Spleen (tissue), 11 donors: ENCODE measurements around the gene NAT10. TPM values are rescaled to one million over a fixed set of nuclear protein-coding genes. Genes with fewer than 3 reads are reported as not detected.

ENCODE experiments used
- DNase-seq: peaks from one replicate; pipeline ENCODE4 v3.0.0-alpha.2; 2020
- H3K27ac ChIP-seq, 8 donors: fragments of 200-600 bp; sonication (generic) in 7 of 8; 1 replicate in 4 of 8; 2 replicates in 4 of 8; pipeline versions ENCODE4 v1.5.0 to v1.8.0; 2016 to 2021; ENCODE audit warnings: inconsistent platforms in 4 of 8, mild to moderate bottlenecking in 4 of 8, moderate library complexity in 1 of 8
- H3K27me3 ChIP-seq, 7 donors: fragments of 200-600 bp; sonication (generic) in 6 of 7; replicated peaks in 1 of 7; 1 replicate in 4 of 7; 2 replicates in 3 of 7; pipeline versions ENCODE4 v1.5.0 to v1.8.0; 2016 to 2021; ENCODE audit warnings: inconsistent platforms in 3 of 7, mild to moderate bottlenecking in 1 of 7
- H3K36me3 ChIP-seq, 6 donors: fragments of 200-600 bp; sonication (generic) in 5 of 6; 1 replicate in 4 of 6; 2 replicates in 2 of 6; pipeline versions ENCODE4 v1.5.0 to v1.8.0; 2016 to 2021; ENCODE audit warnings: inconsistent platforms in 2 of 6
- H3K4me1 ChIP-seq, 6 donors: fragments of 200-600 bp; sonication (generic) in 5 of 6; 1 replicate in 3 of 6; 2 replicates in 3 of 6; pipeline versions ENCODE4 v1.5.0 to v1.8.0; 2016 to 2021; ENCODE audit warnings: inconsistent platforms in 3 of 6
- H3K4me3 ChIP-seq, 8 donors: fragments of 200-600 bp; sonication (generic) in 7 of 8; 1 replicate in 4 of 8; 2 replicates in 4 of 8; pipeline versions ENCODE4 v1.5.0 to v1.8.0; 2016 to 2021; ENCODE audit warnings: inconsistent platforms in 4 of 8, mild to moderate bottlenecking in 4 of 8, moderate library complexity in 2 of 8
- H3K9me3 ChIP-seq, 8 donors: fragments of 200-600 bp; sonication (generic) in 7 of 8; 1 replicate in 4 of 8; 2 replicates in 4 of 8; pipeline versions ENCODE4 v1.5.0 to v1.8.0; 2016 to 2021; ENCODE audit warnings: inconsistent platforms in 4 of 8
- POLR2A ChIP-seq, 3 donors: fragments of 450-650 bp; IDR thresholded peaks; one replicate each; pipeline ENCODE4 v1.5.1; 2017; ENCODE audit warnings: antibody characterized with exemption in 3 of 3, mild to moderate bottlenecking in 1 of 3
- POLR2AphosphoS5 ChIP-seq, 3 donors: sonication (generic); formaldehyde crosslinking; IDR thresholded peaks; one replicate each; pipeline ENCODE4 v1.5.1; 2017; ENCODE audit warnings: antibody characterized with exemption in 3 of 3
- WGBS, 5 donors: extraction: QIAGEN DNeasy Blood & Tissue Kit in 3 of 5; methylation state at CpG; one replicate each; pipeline versions ENCODE4 v1.1.5 to v1.1.7; 2013 to 2018; 5-methylcytosine and 5-hydroxymethylcytosine counted together
- intact Hi-C: fragments of 100-400 bp; cut with DNase I; formaldehyde crosslinking; loops from one replicate; pipeline ENCODE4 v1.15.0; 2023; ENCODE audit warnings: low total_unique reads
- polyA plus RNA-seq, 3 donors: library from polyadenylated mRNA; stranded (reverse); fragments of 200-250 nt; gene quantifications; one replicate each; pipeline ENCODE4 v1.2.1, GENCODE V29; 2013
- total RNA-seq, 7 donors: library from RNA; depleted of rRNA in 3 of 7; stranded (reverse); fragments of >200 nt in 3 of 7; fragmentation: NEBNext Ultra II Directional in 4 of 7; extraction: Animal tissue kit (Norgen Biotek cat#: 25700) in 4 of 7; gene quantifications; one replicate each; pipeline versions ENCODE4 v1.1.0 to v1.2.1, GENCODE V29; 2016 to 2021
- TF ChIP-seq, protein P1 (sequence below), 11 experiments: fragments of 200-600 bp in 7 of 11; fragments of 450-650 bp in 4 of 11; sonication (generic) in 4 of 11; IDR thresholded peaks in 8 of 11; conservative IDR thresholded peaks in 3 of 11; 1 replicate in 7 of 11; 2 replicates in 4 of 11; pipeline versions ENCODE4 v1.4.0 to v1.8.0; 2016 to 2021; ENCODE audit warnings: antibody characterized with exemption in 11 of 11, inconsistent platforms in 4 of 11, mild to moderate bottlenecking in 1 of 11
- donor health status: healthy with polysubstance abuse.
- donor health status: DM: no; HTN: no; CAD: no; lungs with moderate emphysema.
- donor health status: DM: no; HTN: no; CAD: no.
- donor health status: Bipolar disorder and iron deficiency.
- donor health status: healthy.
- donor health status: DM: no; HTN: no; CAD: no.
- donor health status: DM: yes; HTN: yes; CAD: no.

Gene NAT10
- total and polyA plus RNA-seq, 10 donors, result 27.6 to 64.5 (median 38.3) TPM

DNA sequence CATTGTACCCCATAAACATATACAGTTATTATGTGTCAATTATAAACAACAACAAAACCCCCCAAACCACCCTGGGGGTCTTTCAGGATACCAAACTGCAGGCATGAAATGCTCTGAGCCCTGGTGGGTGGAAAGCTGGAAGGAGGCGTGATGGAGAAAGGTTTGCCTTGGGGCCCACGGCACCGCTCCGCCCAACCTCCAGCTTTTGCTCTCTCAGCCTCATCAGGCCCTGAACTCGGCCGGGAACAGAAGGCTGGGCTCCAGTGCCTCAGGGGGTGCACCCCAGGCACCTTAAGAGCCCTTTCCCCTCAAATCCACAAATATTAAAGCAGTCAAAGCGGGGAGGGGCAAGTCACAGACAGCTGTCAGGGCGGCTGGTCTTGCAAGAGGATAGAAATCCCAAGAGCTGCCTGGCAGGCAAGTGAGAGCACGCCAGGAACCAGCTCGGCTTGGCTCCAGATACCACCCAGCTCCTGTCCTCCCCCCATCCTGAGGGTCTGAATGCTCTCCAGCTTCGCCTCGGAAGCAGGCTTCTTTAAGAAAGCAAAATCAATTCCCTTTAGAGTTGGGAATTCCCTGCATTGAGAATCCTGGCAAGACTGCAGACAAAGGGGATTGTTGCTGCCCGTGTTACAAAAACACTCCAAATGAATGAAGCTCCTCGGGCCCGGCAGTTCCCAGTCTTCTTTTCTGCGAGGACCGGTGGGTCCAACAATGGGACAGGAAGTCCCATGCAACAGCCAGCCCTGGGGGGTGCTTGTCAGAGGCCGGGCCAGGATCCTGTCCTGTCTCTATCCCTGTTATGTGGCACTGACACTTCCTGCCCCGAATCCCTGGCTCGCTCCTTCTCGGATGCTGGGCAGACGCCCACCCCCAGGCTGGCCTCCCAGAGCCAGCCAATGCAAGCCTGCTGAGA lies 80.8 kb downstream of the NAT10 start:
- H3K4me3 ChIP-seq, result no peak overlapping the region
- no peak overlapping the region for H3K27ac ChIP-seq
- no peaks in the 10 kb centered on the region for H3K36me3 ChIP-seq
- intact Hi-C loops, result no loop called here
- TF ChIP-seq, protein P1, sequence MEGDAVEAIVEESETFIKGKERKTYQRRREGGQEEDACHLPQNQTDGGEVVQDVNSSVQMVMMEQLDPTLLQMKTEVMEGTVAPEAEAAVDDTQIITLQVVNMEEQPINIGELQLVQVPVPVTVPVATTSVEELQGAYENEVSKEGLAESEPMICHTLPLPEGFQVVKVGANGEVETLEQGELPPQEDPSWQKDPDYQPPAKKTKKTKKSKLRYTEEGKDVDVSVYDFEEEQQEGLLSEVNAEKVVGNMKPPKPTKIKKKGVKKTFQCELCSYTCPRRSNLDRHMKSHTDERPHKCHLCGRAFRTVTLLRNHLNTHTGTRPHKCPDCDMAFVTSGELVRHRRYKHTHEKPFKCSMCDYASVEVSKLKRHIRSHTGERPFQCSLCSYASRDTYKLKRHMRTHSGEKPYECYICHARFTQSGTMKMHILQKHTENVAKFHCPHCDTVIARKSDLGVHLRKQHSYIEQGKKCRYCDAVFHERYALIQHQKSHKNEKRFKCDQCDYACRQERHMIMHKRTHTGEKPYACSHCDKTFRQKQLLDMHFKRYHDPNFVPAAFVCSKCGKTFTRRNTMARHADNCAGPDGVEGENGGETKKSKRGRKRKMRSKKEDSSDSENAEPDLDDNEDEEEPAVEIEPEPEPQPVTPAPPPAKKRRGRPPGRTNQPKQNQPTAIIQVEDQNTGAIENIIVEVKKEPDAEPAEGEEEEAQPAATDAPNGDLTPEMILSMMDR (IDR thresholded peaks at IDR 0.05 in 8 of 11, conservative IDR thresholded peaks at IDR 0.05 in 3 of 11), result no peak
- TF ChIP-seq POLR2A (IDR thresholded peaks at IDR 0.05), result no peak
- TF ChIP-seq POLR2AphosphoS5 (IDR thresholded peaks at IDR 0.05), result no peak
- 72 to 88% (median 81%) methylated on average over 17 to 22 of the region's 22 CpGs for WGBS, 5 donors
- no peaks in the 10 kb centered on the region for H3K27me3 ChIP-seq
- no peak for DNase-seq
- no peaks in the 10 kb centered on the region for H3K4me1 ChIP-seq
- no peaks in the 10 kb centered on the region for H3K9me3 ChIP-seq

DNA sequence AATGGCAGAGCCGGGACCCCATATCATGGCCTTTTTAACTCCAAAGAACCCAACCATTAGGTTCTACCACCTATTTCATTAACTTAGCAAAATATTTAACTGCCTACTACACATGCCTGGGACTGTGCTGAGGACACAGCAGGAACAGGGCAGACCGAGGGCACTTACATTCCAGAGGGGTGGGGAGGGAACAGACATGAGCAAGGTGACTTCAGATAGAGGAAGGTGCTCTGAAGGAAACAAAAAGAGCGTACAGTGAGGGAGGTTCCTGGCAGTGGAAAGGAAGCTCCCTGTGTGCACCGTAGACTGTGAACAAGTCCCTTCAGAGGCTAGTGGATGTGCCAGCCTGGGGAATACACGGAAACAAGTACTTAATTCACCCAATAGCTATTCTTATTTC lies 82.8 kb downstream of the NAT10 start:
- Histone ChIP-seq H3K4me3 (no peak overlapping the region), H3K36me3 (no peaks in the 10 kb centered on the region), H3K9me3 (no peaks in the 10 kb centered on the region), H3K27me3 (no peaks in the 10 kb centered on the region), H3K27ac (no peak overlapping the region), H3K4me1 (no peaks in the 10 kb centered on the region)
- DNase-seq, result no peak
- WGBS, 5 donors, result 74 to 86% (median 78%) methylated on average over 5 of the region's 5 CpGs
- TF ChIP-seq, protein P1 (IDR thresholded peaks at IDR 0.05 in 8 of 11, conservative IDR thresholded peaks at IDR 0.05 in 3 of 11), result no peak
- TF ChIP-seq POLR2A (IDR thresholded peaks at IDR 0.05) (no peak), POLR2AphosphoS5 (IDR thresholded peaks at IDR 0.05) (no peak)
- intact Hi-C loops, result no loop called here

DNA sequence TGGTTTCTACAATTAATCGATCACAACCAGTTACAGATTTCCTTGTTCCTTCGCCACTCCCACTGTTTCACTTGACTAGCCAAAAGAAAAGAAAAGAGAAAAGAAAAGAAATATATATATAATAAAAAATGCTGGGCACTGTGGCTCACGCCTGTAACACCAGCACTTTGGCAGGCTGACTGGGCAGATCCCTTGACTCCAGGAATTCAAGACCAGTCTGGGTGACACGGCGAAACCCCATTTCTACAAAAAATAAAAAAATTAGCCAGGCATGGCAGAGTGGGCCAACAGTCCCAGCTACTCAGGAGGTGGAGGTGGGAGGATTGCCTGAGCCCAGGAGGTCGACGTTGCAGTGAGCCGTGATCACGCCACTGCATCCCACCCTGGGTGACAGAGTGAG lies 83.8 kb downstream of the NAT10 start:
- WGBS, 5 donors, result 84 to 92% (median 87%) methylated on average over 9 of the region's 9 CpGs
- no peak for DNase-seq
- Histone ChIP-seq H3K27me3 (no peaks in the 10 kb centered on the region), H3K9me3 (no peaks in the 10 kb centered on the region), H3K36me3 (no peaks in the 10 kb centered on the region), H3K4me3 (no peak overlapping the region), H3K27ac (no peak overlapping the region), H3K4me1 (no peaks in the 10 kb centered on the region)
- intact Hi-C loops, result no loop called here
- TF ChIP-seq POLR2A (IDR thresholded peaks at IDR 0.05) (no peak), POLR2AphosphoS5 (IDR thresholded peaks at IDR 0.05) (no peak)
- TF ChIP-seq, protein P1 (IDR thresholded peaks at IDR 0.05 in 8 of 11, conservative IDR thresholded peaks at IDR 0.05 in 3 of 11), result no peak
